HG03354 (cell line): ENCODE results near the gene WDR20.
"Not testable (repeated sequence)": the region's sequence is repeated elsewhere in the genome, so short reads cannot be mapped to it uniquely, and the experiment has no call there.

Source experiments
- ATAC-seq: cut with Tn5 transposase; IDR thresholded peaks from one replicate; pipeline ENCODE4 v1.9.1; 2021; ENCODE audit warnings: mild to moderate bottlenecking; ENCODE audit not compliant: unreplicated experiment, poor library complexity, severe bottlenecking

The WDR20 gene

DNA sequence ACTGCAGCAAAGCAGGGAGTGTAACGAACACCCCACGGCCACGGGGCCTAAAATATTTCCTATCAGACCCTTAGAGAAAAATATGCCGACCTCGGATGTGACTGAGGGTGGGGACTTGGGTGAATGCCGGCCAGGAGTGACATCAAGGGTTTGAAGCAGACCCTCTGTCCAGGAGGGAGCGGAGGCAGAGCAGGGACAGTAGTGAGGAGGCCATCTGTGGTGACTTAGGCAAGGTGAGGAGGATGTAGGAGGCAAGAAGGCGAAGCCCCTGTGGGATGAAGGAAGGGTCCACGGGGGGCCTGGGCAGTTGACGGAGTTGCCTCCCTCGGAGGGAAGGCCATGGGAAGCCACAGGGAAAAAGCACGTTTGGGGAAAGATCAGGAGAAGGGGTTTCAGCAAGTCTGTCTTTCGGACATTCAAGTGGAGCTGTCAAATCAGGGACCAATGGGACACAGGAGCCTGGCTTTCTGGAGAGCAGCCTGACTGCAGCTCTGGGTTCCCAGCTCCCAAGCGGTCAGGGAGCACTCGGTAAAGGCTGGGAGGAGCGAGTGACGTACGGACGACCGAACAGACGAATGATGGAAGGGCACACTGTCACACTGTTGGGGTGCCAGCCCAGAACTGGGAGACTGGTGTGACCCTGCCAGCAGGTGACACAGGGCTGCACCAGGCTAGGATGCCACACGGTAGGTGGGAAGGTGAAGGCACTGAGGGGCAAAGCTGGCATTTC lies 90.9 kb downstream of the WDR20 start:
- ATAC-seq: no peak

DNA sequence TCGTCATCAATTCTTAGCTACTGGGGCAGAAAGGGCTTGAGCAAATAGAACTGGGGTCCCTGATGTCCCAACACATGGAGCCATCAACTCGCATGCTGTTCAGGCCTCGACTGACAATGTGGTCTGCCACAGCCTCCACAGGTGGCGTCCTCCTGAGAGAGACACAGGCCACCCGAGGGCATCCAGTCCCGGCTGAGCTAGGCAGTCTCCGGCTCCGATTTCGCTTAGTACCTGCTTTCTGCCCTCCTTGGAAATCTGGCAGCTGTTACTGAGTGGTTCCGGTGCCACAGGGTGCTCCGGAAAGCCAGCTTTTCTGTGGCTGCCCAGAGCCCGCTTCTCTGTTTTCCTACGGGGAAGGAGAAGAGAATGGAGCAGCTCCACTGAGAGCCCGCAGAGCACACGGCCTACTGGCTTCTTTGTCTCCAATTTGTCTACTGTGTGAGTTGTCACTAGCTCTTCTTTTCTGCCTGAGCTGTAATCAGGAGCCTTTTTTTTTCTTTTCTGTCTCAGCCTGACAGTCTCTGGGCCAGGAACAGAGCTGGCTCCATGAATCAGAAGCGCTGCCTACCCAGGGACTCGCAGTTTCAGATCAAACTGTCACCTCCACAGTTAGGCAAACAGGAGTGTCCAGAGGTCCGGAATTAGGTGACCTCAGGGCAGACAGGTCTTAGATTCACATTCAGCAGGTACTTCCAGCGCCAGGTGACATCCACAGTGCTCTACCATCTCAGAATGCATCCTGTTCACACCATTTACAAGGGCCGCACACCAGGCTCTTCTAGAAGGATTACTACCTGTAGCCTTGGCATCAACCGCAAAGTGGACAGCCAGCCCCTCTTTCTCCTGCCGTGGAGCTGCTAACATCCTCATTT lies 92.0 kb downstream of the WDR20 start:
- ATAC-seq: no peak

DNA sequence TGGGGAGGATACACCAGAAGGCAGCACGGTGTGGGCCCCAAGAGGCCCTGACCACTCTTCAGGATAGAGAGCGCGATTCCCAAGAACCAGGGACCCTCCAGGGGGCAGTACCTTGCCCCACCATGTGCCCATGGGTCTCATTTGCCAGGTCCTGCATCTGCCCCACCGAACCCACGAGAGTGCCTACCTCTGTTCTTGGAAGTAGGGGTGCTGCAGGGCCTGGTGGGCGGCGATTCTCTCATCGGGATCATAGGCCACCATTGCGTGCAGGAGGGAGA lies 92.6 kb downstream of the WDR20 start:
- ATAC-seq: no peak

DNA sequence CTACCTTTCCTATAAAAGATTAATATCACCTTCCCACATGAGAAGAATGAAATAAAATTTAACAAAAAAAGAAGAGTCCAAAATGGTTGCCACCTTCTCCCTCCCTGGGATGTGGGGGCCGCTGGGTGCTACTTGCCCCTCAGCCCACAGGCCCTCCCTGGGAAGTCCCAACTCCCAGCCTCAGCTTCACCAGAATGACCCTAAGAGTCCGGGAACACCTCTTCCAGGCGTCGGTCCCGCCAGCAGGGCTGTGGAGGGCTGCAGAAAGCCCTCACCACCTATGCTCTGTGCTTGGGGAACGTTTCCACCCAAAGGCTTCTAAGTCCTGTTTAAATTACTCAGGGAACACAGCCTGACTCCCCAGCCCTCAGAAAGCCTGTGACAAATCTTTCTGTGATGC lies 93.4 kb downstream of the WDR20 start:
- no peak for ATAC-seq

DNA sequence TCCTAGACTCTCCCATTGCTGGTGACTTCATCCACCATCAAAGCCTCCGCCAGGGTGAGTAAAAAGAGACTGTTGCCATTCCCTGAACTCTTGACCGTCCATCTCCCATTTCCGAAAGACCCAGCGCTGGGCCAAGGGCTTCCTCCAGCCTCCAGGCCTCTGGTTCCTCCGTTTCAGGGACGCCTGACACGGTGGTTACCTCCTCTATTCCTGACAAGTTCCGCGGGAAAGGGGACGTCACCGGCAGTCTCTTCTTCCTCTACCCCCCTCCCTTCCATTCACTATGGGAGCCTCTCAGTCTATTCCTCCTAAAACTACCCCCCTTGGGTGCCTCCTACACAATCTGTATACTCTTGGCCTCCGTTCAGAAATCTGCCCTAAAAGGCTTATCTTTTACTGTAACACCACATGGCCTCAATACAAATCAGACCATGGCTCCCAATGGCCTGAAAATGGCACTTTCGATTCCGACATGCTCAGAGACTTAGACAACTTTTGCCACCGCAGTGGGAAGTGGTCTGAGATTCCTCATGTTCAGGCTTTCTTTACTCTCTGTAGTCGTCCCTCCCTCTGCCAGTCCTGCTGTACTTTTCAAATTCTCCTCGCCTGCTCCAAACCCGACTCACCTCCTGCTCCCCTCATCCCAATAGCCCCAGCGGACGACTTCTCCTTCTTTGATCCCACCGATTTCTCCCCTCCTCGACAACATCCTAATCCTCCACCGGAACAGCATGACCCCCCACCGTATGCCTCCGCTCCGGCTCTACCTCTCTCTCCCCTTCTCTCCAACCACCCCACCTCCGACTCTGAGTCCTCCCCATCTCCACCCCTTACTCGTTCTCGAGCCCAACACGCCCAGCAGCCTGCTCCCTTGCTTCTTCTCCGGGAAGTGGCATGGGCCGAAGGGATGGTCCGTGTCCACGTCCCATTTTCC lies 94.9 kb downstream of the WDR20 start:
- no peak for ATAC-seq

DNA sequence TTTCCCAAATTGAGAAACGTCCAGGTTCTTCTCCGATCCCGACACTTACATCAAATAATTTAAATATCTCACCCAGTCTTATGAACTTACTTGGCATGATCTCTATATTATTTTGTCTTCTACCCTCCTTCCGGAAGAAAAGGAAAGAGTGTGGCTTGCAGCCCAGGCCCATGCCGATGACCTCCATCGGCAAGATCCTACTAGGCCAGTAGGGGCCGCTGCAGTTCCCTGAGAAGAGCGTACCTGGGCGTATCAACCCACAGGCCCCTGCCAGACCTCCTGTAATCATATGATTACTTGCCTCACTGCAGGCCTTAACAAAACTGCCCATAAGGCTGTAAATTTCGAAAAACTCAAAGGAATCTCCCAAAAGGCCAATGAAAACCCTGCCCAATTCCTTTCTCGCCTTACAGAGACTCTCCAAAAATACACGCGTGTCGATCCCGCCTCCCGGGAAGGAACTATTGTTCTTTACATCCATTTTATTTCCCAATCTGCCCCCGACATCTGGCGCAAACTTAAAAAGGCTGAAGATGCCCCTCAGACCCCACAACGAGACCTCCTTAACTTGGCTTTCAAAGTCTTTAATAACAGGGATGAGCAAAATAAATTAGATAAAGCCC lies 95.7 kb downstream of the WDR20 start:
- ATAC-seq: peak; percentile 70

DNA sequence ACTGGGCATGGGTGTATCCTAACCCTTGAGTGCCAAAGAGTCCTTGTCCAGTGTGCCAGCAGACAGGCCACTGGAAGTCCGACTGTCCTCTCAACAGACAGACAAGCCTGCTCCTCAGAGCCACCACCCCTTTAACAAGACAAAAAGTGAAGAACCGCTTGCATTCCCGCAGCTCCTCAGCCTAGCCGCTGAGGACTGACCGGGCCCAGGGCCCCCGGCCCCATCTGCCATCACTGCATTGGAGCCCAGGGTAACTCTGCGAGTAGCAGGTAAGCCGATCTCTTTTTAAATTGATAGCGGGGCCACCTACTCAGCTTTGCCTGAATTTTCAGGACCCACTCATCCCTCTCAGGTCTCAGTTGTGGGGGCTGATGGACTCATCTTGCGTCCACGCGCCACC lies 96.3 kb downstream of the WDR20 start:
- no peak for ATAC-seq

DNA sequence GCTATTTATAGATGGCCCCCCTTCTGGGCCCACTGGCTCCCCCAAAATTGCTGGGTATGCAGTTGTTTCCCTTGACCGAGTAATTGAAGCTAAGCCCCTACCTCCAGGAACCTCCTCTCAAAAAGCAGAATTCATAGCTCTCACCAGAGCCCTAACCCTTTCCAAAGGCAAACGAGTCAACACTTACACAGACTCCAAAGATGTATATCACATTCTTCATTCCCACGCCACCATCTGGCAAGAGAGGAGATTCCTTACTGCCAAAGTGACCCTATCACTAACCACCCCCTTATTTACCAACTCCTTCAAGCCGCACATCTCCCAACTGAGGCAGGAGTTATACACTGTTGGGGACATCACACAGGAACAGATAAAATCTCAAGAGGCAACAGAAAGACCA lies 98.4 kb downstream of the WDR20 start:
- ATAC-seq: no peak

DNA sequence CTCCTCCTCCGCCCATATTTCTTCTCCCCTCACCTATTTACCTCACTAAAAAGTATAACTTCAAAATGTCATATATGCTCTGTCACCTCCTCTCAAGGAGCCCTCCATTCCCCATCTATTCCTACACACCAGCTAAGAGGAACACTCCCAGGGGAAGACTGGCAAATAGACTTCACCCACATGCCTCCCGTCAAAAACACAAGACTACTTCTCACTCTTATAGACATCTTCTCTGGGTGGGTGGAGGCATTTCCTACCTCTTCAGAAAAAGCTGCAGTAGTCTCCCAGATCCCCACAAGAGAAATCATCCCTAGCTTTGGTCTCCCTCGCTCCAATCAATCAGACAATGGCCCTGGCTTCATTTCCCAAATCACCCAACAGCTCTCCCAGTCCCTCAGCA lies 99.1 kb downstream of the WDR20 start:
- ATAC-seq: no peak

DNA sequence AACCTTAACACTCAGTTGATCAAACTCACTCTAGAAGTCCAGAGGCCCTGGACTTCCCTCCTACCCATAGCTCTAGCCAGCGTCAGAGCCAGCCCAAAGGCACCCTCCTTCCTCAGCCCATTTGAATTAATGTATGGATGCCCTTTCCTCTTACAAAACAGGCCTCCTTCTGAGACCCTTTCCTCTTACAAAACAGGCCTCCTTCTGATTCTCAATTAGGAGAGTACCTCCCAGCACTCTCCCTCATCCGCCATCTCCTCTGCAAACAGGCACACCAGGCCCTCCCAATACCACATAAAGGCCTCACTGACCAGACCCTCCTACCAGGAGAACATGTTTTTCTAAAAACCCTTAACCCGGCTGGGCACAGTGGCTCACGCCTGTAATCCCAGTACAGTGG lies 99.5 kb downstream of the WDR20 start:
- no peak for ATAC-seq

DNA sequence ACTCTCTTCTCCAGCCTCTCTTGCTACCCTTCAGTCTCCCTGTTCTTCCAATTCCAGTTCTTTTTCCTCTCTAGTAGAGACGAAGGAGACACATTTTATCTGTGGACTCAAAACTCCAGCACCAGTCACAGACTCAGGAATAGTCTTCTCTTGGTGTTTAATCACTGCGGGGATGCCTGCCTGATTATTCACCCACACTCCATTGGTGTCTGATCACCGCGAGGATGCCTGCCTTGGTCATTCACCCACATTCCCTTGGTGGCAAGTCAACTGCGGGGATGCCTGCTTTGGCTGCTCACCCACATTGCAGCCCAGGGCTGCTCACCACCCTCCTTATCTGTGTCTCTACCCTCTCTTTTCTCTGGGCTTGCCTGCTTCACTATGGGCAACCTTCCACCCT lies 100.8 kb downstream of the WDR20 start:
- not testable (repeated sequence) for ATAC-seq

DNA sequence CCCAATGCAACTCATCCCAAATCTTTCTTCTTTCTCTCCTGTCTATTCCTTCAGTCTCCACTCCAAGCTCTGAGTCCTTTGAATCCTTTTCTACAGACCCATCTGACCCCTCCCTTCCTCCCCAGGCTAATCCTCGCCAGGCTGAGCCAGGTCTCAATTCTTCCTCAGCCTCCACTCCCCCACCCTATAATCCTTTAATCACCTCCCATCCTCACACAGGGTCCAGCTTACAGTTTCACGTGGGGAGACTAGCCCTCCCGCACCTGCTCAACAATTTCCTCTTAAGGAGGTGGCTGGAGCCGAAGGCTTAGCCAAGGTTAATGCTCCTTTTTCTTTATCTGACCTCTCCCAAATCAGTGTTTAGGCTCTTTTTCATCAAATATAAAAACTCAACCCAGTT lies 101.5 kb downstream of the WDR20 start:
- no peak for ATAC-seq

DNA sequence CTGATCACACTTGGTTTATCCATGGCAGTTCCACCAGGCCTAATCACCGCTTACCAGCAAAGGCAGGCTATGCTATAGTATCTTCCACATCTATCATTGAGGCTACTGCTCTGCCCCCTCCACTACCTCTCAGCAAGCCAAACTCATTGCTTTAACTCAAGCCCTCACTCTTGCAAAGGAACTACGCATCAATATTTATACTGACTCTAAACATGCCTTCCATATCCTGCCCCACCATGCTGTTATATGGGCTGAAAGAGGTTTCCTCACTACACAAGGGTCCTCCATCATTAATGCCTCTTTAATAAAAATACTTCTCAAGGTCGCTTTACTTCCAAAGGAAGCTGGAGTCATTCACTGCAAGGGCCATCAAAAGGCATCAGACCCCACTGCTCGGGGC lies 104.1 kb downstream of the WDR20 start:
- ATAC-seq: not testable (repeated sequence)

DNA sequence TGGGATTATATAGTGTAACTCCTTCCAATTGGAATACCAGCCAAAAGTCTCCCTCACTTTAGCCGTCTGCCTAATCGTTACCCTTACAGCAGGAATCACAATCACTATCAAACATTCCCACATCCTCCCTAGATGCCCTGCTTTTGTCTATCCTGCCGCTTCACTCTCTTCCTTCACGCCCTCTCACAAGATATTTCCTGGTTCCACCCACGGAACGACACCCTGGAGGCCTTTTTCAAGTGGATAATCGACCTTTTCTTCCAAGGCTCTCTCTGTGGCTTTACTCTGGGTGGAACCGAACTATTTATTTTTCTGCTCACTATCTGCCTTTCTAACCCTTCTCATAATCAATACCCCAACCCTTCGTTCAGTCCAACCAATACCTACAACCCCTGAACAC lies 106.4 kb downstream of the WDR20 start:
- ATAC-seq: no peak

DNA sequence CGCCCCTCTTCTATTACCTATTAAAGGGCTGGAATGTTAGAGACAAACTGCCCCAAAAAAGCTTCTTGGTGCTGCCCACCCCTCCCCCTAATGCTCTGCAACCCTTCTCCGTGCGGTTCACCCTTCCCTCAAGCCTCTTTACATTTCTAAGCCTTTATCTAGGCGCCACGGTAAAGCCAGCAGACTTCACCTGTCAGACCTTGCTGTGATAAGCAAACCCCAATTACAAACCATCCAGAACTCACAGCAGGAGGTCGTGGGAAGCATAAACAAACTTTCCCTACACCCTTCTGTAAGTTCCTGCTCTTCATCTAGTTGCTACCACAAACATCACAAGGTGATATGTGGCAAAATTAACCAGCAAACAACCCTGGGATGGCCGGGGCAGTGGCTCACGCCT lies 108.4 kb downstream of the WDR20 start:
- ATAC-seq: no peak

DNA sequence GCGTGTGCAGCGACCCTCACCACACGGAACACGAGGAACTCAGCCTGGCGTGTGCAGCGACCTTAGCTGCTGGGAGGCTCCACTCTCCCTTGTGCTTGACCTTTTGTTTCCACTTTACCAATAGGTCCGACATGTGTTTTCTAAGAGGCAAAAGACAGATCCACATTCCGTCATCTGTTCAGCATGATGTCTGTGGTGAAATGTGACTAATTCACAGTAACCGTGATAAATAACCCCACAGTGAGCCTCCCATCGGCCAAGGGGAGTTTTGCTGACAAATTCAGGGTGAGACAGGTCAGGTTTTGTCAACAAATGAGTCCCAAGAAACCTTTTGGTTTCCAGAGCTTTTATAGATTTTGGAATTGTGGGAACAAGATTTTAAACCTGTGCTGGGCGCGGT lies 109.3 kb downstream of the WDR20 start:
- no peak for ATAC-seq

DNA sequence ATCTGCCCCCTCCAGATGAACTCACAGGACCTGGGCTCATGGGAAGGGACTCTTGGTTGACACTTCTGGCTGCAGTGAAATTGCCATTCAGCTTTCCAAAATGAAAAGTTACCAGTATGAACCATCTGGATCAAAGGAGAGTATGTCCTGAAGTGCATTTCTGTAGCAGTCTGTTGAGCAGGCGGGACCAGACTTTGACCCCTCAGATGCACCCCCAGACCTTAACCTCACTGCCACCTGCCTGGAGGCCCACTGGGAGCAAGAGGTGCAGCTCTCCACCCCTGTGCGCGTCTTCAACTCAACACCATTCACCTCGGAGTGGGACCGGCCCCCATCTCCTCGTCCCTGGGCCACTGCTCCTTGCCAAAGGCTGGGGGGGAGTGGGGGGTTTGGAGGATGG lies 110.3 kb downstream of the WDR20 start:
- ATAC-seq: no peak

DNA sequence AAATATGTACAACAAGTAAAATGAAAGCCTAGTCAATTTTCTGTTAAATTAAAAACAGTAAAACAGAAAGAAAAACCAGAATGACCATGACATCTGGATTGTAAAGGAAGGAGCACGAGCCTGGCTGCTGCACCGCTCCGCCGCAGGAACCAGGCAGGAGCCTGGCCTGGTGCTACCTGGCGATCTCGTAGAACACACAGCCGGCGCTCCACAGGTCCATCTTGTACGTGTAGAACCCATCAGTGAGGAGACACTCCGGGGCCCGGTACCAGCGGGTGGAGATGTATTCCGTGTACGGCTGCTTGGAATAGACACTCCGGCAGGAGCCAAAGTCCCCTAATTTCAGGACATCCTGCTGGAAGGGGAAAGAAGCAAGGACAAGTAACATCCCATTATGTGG lies 110.9 kb downstream of the WDR20 start:
- ATAC-seq: no peak

DNA sequence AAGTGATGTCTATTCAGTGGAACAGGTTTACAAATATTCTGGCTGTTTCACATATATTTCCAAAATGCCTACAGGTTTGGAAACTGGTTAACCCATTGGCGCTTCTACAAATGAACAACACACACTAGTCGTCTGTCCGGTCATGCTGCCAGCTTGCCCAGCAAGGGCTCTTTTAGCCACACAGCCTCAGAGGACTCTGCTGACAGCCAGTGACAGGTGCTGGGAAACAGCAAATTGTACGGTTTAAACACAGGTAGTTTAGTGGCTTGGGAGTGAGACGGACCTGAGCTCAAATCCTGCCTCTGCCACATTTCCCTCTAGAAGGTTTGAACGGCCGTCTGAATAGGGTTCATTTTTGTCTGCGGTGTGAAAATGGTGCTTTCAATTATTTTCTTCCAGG lies 111.5 kb downstream of the WDR20 start:
- ATAC-seq: no peak
